K562 (cell line): ENCODE data around the gene DAGLA. TPM values are rescaled to one million over a fixed set of nuclear protein-coding genes. Genes with fewer than 3 reads are reported as not detected.
A peak's percentile ranks its signal among the peaks of the same experiment; 100 is the strongest.

Experiments
- ATAC-seq: fragments of 200-7000 bp; cut with Tn5 transposase; 3 replicates; pipeline ENCODE4 v1.9.1; 2020; ENCODE audit warnings: moderate library complexity
- BruUV-seq: library from RNA; stranded (reverse); fragments of 400-500 nt; replicated peaks from 2 replicates; lab custom pipeline; 2021; lab: Mats Ljungman, UMichigan
- CTCF ChIA-PET: fragments of 300-600 bp; formaldehyde crosslinking; extraction: SDS; loops from one replicate; lab custom pipeline; 2021; ENCODE audit warnings: low intra/inter-chr PET ratio; lab: Yijun Ruan, JAX
- POLR2A ChIA-PET: fragments of 300-600, 350-650 bp; sonication (Branson Sonifier 250); formaldehyde crosslinking; extraction: SDS; loops from one replicate; lab custom pipeline; 2021; ENCODE audit warnings: antibody characterized with exemption, inconsistent platforms; lab: Yijun Ruan, JAX
- DNase-seq, 4 experiments: peaks; one replicate each; pipeline versions ENCODE4 v3.0.0 to v3.0.0-alpha.2; 2011 to 2018; ENCODE audit warnings: low spot score in 3 of 4, mixed read lengths in 3 of 4; ENCODE audit errors: extremely low read depth in 1 of 4
- FAIRE-seq: peaks from 2 replicates; lab custom pipeline; 2011; peaks lifted over from hg19 to GRCh38; lab: Jason Lieb, UNC
- H2AFZ ChIP-seq: 2 replicates; pipeline ENCODE4 v1.6.0; 2011; ENCODE audit warnings: low read depth, low read length, control low read depth, inconsistent platforms
- H3K27ac ChIP-seq: fragments of 200-600 bp; 3 replicates; pipeline ENCODE4 v1.8.0; 2011; ENCODE audit warnings: low read depth, mild to moderate bottlenecking, control low read depth, inconsistent platforms, low read length, moderate library complexity, mixed read lengths; ENCODE audit errors: extremely low read depth
- H3K27me3 ChIP-seq, 2 experiments: fragments of 300-600 bp in 1 of 2; 2 replicates in 1 of 2; 3 replicates in 1 of 2; pipeline versions ENCODE4 v1.6.0 to v1.8.0; 2011; ENCODE audit warnings: inconsistent platforms in 2 of 2, low read length in 2 of 2, mild to moderate bottlenecking in 1 of 2, mixed read lengths in 1 of 2, moderate library complexity in 1 of 2; ENCODE audit not compliant: control insufficient read depth in 2 of 2, insufficient read depth in 2 of 2
- H3K36me3 ChIP-seq: fragments of 300-600 bp; 3 replicates; pipeline ENCODE4 v1.8.0; 2011; ENCODE audit warnings: mild to moderate bottlenecking, low read length, inconsistent platforms; ENCODE audit not compliant: control insufficient read depth, insufficient read depth
- H3K4me1 ChIP-seq, 2 experiments: fragments of 200-600 bp in 1 of 2; replicated peaks in 1 of 2; 2 replicates in 1 of 2; 3 replicates in 1 of 2; pipeline versions ENCODE4 v1.5.1 to v1.8.0; 2011; ENCODE audit warnings: inconsistent platforms in 2 of 2, low read length in 2 of 2, mild to moderate bottlenecking in 1 of 2, mixed read lengths in 1 of 2, moderate library complexity in 1 of 2; ENCODE audit not compliant: control insufficient read depth in 2 of 2, insufficient read depth in 2 of 2
- H3K4me2 ChIP-seq: 2 replicates; pipeline ENCODE4 v1.6.1; 2011; ENCODE audit warnings: low read length, control low read depth, inconsistent platforms, mixed read lengths; ENCODE audit not compliant: insufficient read depth
- H3K4me3 ChIP-seq: fragments of 200-600 bp; sonication (generic), shearing (Covaris generic); 2 replicates; pipeline ENCODE4 v1.5.1; 2016; ENCODE audit warnings: control low read depth, inconsistent platforms
- H3K79me2 ChIP-seq: fragments of 200-600 bp; 3 replicates; pipeline ENCODE4 v1.8.0; 2011; ENCODE audit warnings: low read length, inconsistent platforms; ENCODE audit not compliant: control insufficient read depth, insufficient read depth
- H3K9ac ChIP-seq, 2 experiments: 2 replicates each; pipeline versions ENCODE4 v1.6.0 to v1.6.1; 2011; ENCODE audit warnings: low read depth in 2 of 2, low read length in 2 of 2, control low read depth in 1 of 2, inconsistent platforms in 1 of 2, mild to moderate bottlenecking in 1 of 2, mixed read lengths in 1 of 2; ENCODE audit not compliant: insufficient read depth in 1 of 2
- H3K9me1 ChIP-seq: one replicate; pipeline ENCODE4 v1.6.0; 2011; ENCODE audit warnings: inconsistent platforms, mild to moderate bottlenecking, low read length, moderate library complexity; ENCODE audit not compliant: control insufficient read depth, insufficient read depth
- H3K9me3 ChIP-seq: replicated peaks from 2 replicates; pipeline ENCODE4 v1.5.1; 2011; ENCODE audit warnings: low read depth, low read length, inconsistent platforms; ENCODE audit not compliant: control insufficient read depth, insufficient read depth
- H4K20me1 ChIP-seq: replicated peaks from 2 replicates; pipeline ENCODE4 v1.6.1; 2011; ENCODE audit warnings: low read length, inconsistent platforms, mixed read lengths; ENCODE audit not compliant: control insufficient read depth, insufficient read depth
- CLOCK ChIP-seq: fragments of 250-450 bp; sonication (Bioruptor Pico); IDR thresholded peaks from 2 replicates; pipeline ENCODE4 v1.4.0; 2020; ENCODE audit warnings: mild to moderate bottlenecking, moderate library complexity, borderline replicate concordance
- FIP1L1 ChIP-seq: fragments of 200-400 bp; formaldehyde crosslinking; IDR thresholded peaks from 2 replicates; pipeline ENCODE4 v1.6.1; 2018; ENCODE audit warnings: mild to moderate bottlenecking, low read depth, low read length; ENCODE audit not compliant: poor library complexity, severe bottlenecking
- ILK ChIP-seq: fragments of 450-650 bp; IDR thresholded peaks from 2 replicates; pipeline ENCODE4 v1.6.1; 2016; ENCODE audit warnings: missing genetic modification characterization, low read depth, mild to moderate bottlenecking, missing compliant biosample characterization, moderate library complexity, borderline replicate concordance
- MEF2A ChIP-seq: IDR thresholded peaks from 2 replicates; pipeline ENCODE4 v1.6.1; 2011; ENCODE audit warnings: low read depth, mild to moderate bottlenecking, low read length, moderate library complexity; ENCODE audit not compliant: control insufficient read depth
- PHB2 ChIP-seq: fragments of 450-650 bp; IDR thresholded peaks from 2 replicates; pipeline ENCODE4 v1.6.1; 2017; ENCODE audit warnings: low read depth
- POLR2G ChIP-seq: fragments of 200-400 bp; formaldehyde crosslinking; IDR thresholded peaks from 2 replicates; pipeline ENCODE4 v1.6.1; 2017; ENCODE audit warnings: low read depth, mild to moderate bottlenecking, antibody characterized with exemption, low read length, moderate library complexity
- PTRF ChIP-seq: fragments of 450-650 bp; IDR thresholded peaks from 2 replicates; pipeline ENCODE4 v1.6.1; 2016; ENCODE audit warnings: mild to moderate bottlenecking, missing genetic modification characterization, missing compliant biosample characterization
- SLC30A9 ChIP-seq: fragments of 250-450 bp; sonication (Bioruptor Pico); IDR thresholded peaks from 2 replicates; pipeline ENCODE4 v1.8.0; 2022; ENCODE audit warnings: mild to moderate bottlenecking, moderate library complexity
- SP2 ChIP-seq: IDR thresholded peaks from 2 replicates; pipeline ENCODE4 v1.6.1; 2011; ENCODE audit warnings: mild to moderate bottlenecking, low read depth, low read length, moderate library complexity; ENCODE audit not compliant: poor library complexity, severe bottlenecking; ENCODE audit errors: extremely low read depth
- U2AF2 ChIP-seq: fragments of 200-400 bp; formaldehyde crosslinking; optimal IDR thresholded peaks from 2 replicates; pipeline ENCODE3; 2017; ENCODE audit warnings: low read depth, mild to moderate bottlenecking, low read length
- ZBTB33 ChIP-seq: sonication (generic); formaldehyde crosslinking; IDR thresholded peaks from 2 replicates; pipeline ENCODE4 v1.8.1; 2023; ENCODE audit warnings: mild to moderate bottlenecking, missing genetic modification reagents
- ZBTB7A ChIP-seq: IDR thresholded peaks from 2 replicates; pipeline ENCODE4 v1.6.1; 2011; ENCODE audit warnings: low read depth, mild to moderate bottlenecking, low read length, moderate library complexity, borderline replicate concordance; ENCODE audit not compliant: control insufficient read depth
- ZNF354B ChIP-seq: fragments of 250-450 bp; sonication (Bioruptor Pico); IDR thresholded peaks from 2 replicates; pipeline ENCODE4 v1.4.0; 2020
- ZNF655 ChIP-seq: fragments of 250-450 bp; sonication (Bioruptor Pico); IDR thresholded peaks from 2 replicates; pipeline ENCODE4 v1.5.0; 2021
- WGBS: fragments of 100-300 bp; shearing (Covaris generic); methylation state at CpG from one replicate; pipeline ENCODE4 v1.1.6; 2016; ENCODE audit warnings: low coverage, mixed read lengths; ENCODE audit not compliant: insufficient coverage; ENCODE audit errors: missing lambda C conversion rate; 5-methylcytosine and 5-hydroxymethylcytosine counted together
- in situ Hi-C: fragments of 300-500 bp; cut with MboI; formaldehyde crosslinking; loops from 4 replicates; pipeline ENCODE4 v1.15.0; 2018; ENCODE audit warnings: inconsistent platforms, mixed read lengths
- intact Hi-C: fragments of 100-400 bp; cut with micrococcal nuclease; formaldehyde crosslinking; loops from 2 replicates; pipeline ENCODE4 v1.14.2; 2022
- polyA plus RNA-seq, 8 experiments: library from polyadenylated mRNA; depleted of rRNA in 4 of 8; stranded (reverse) in 5 of 8; unstranded in 3 of 8; fragments of >200 nt; fragmentation: Nextera tagmentation in 2 of 8; fragmentation: Illumina TruSeq in 1 of 8; extraction: Ambion mirVana in 2 of 8; extraction: Trizol in 1 of 8; gene quantifications; 2 replicates each; pipeline versions ENCODE4 v1.2.1 to v1.2.3, GENCODE V29; 2011 to 2014; ENCODE audit warnings: inconsistent platforms in 1 of 8, missing spikeins in 1 of 8
- total RNA-seq, 7 experiments: library from RNA; depleted of rRNA in 6 of 7; stranded (reverse); fragments of >200 nt in 6 of 7; fragmentation: Illumina TruSeq in 2 of 7; extraction: Trizol in 2 of 7; gene quantifications; 2 replicates each; pipeline versions ENCODE4 v1.2.1 to v1.2.3, GENCODE V29; 2011 to 2021; ENCODE audit warnings: low replicate concordance in 1 of 7

The DAGLA gene
- total and polyA plus RNA-seq, 9 of the 15 experiments (the other 6 are each of a cell fraction or from before 2014, with no cell fraction given) = 0.03 to 0.16 (median 0.04) TPM; not detected in 4

- Histone ChIP-seq H3K79me2 (no peaks in the 10 kb centered on the region), H3K27ac (no peak overlapping the region), H2AFZ (no peak overlapping the region), H3K9ac (no peak overlapping the region), H3K27me3 (no peaks in the 10 kb centered on the region), H3K9me3 (no peaks in the 10 kb centered on the region), H3K4me2 (no peak overlapping the region), H3K4me1 (peaks cover 0 to 51% of the 10 kb centered on the region in 2 experiments; a peak in 2 of 5 replicates), H3K4me3 (no peak overlapping the region), H4K20me1 (no peaks in the 10 kb centered on the region), H3K9me1 (no peaks in the 10 kb centered on the region), H3K36me3 (peaks cover 23% of the 10 kb centered on the region; the same call in 2 of the 3 replicates)
- DNase-seq = peak in 3 of 4 experiments; percentile 67 to 77 (median 68)
- whole genome bisulfite sequencing = 81% methylated on average over 28 of the region's 67 CpGs
- POLR2A ChIA-PET = interaction anchor here (1.0 kb wide), 1 partner anchor 19 kb away, joined by 4 read pairs; no protein-coding TSS in a partner anchor
- intact Hi-C loops (no loop called here), in situ Hi-C loops (no loop called here)
- CTCF ChIA-PET = interaction anchor here (0.8 to 1.8 kb wide), 2 partner anchors 24 to 30 kb away, joined by 3 to 10 read pairs; no protein-coding TSS in a partner anchor
- FAIRE-seq = no peak
- BruUV-seq = no TSS peak
- peak; percentile 69 for ATAC-seq
- TF ChIP-seq U2AF2 (no peak), PHB2 (no peak), ZBTB33 (peak; percentile 15; the same call in 1 of the 2 replicates), PTRF (no peak), CLOCK (CRISPR knock-in tag) (no peak), SLC30A9 (no peak), ZNF354B (CRISPR knock-in tag) (no peak), FIP1L1 (peak; percentile 40), ZNF655 (no peak), ZBTB7A (0 out of 2 replicates have a peak, but pooled peaks have one; percentile 14), SP2 (no peak), ILK (tag) (no peak), POLR2G (peak; percentile 48; the same call in 1 of the 2 replicates), MEF2A (no peak)
Measured at GRCh38 chr11:61777234-61778090, 97.3 kb downstream of the DAGLA start.
